ENCODE data around the gene KLHL1.

GRCh38 chr13:69737129-69737935, 370.9 kb downstream of the KLHL1 start:
- TF ChIP-seq POLR2A (IDR thresholded peaks at IDR 0.05), result no peak
- TF ChIP-seq, protein P1, sequence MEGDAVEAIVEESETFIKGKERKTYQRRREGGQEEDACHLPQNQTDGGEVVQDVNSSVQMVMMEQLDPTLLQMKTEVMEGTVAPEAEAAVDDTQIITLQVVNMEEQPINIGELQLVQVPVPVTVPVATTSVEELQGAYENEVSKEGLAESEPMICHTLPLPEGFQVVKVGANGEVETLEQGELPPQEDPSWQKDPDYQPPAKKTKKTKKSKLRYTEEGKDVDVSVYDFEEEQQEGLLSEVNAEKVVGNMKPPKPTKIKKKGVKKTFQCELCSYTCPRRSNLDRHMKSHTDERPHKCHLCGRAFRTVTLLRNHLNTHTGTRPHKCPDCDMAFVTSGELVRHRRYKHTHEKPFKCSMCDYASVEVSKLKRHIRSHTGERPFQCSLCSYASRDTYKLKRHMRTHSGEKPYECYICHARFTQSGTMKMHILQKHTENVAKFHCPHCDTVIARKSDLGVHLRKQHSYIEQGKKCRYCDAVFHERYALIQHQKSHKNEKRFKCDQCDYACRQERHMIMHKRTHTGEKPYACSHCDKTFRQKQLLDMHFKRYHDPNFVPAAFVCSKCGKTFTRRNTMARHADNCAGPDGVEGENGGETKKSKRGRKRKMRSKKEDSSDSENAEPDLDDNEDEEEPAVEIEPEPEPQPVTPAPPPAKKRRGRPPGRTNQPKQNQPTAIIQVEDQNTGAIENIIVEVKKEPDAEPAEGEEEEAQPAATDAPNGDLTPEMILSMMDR (IDR thresholded peaks at IDR 0.05), result no peak

All from adrenal gland (tissue), 5 donors.